Suprapubic skin (tissue), 4 donors: ENCODE measurements around the gene SPATA2.

Experiments used
- EP300 ChIP-seq: sonication (generic); formaldehyde crosslinking; IDR thresholded peaks from one replicate; pipeline ENCODE4 v1.6.1; 2017; ENCODE audit warnings: antibody characterized with exemption
- POLR2A ChIP-seq, 2 donors: fragments of 450-650 bp; IDR thresholded peaks; one replicate each; pipeline ENCODE4 v1.6.1; 2017; ENCODE audit warnings: antibody characterized with exemption in 2 of 2, mild to moderate bottlenecking in 2 of 2, moderate library complexity in 2 of 2
- POLR2AphosphoS5 ChIP-seq, 3 donors: sonication (generic); formaldehyde crosslinking; IDR thresholded peaks; one replicate each; pipeline ENCODE4 v1.6.1; 2017; ENCODE audit warnings: antibody characterized with exemption in 3 of 3
- TF ChIP-seq, protein P1 (sequence below), 2 donors: fragments of 200-600 bp in 1 of 2; fragments of 450-650 bp in 1 of 2; sonication (generic) in 1 of 2; IDR thresholded peaks; one replicate each; pipeline ENCODE4 v1.5.1; 2016 to 2019; ENCODE audit warnings: antibody characterized with exemption in 2 of 2, mild to moderate bottlenecking in 1 of 2, moderate library complexity in 1 of 2

- TF ChIP-seq, protein P1, sequence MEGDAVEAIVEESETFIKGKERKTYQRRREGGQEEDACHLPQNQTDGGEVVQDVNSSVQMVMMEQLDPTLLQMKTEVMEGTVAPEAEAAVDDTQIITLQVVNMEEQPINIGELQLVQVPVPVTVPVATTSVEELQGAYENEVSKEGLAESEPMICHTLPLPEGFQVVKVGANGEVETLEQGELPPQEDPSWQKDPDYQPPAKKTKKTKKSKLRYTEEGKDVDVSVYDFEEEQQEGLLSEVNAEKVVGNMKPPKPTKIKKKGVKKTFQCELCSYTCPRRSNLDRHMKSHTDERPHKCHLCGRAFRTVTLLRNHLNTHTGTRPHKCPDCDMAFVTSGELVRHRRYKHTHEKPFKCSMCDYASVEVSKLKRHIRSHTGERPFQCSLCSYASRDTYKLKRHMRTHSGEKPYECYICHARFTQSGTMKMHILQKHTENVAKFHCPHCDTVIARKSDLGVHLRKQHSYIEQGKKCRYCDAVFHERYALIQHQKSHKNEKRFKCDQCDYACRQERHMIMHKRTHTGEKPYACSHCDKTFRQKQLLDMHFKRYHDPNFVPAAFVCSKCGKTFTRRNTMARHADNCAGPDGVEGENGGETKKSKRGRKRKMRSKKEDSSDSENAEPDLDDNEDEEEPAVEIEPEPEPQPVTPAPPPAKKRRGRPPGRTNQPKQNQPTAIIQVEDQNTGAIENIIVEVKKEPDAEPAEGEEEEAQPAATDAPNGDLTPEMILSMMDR (IDR thresholded peaks at IDR 0.05), result no peak
- TF ChIP-seq EP300, result no peak
- no peak for TF ChIP-seq POLR2A (IDR thresholded peaks at IDR 0.05)
- TF ChIP-seq POLR2AphosphoS5 (IDR thresholded peaks at IDR 0.05), result no peak
Observed at GRCh38 chr20:49868538-49868937, 46.8 kb downstream of the SPATA2 start.
